Right lobe of liver (tissue), 4 donors: Measurements from ENCODE around the gene PIK3CD.

ENCODE experiments used
- POLR2A ChIP-seq: fragments of 450-650 bp; IDR thresholded peaks from one replicate; pipeline ENCODE4 v1.6.1; 2017; ENCODE audit warnings: antibody characterized with exemption, mild to moderate bottlenecking
- TF ChIP-seq, protein P1 (sequence below), 4 donors: fragments of 200-600 bp in 3 of 4; fragments of 450-650 bp in 1 of 4; IDR thresholded peaks; one replicate each; pipeline versions ENCODE4 v1.5.1 to v1.8.0; 2016 to 2022; ENCODE audit warnings: antibody characterized with exemption in 4 of 4, mild to moderate bottlenecking in 2 of 4
- donor health status: DM: no; HTN: no; CAD: no.
- donor health status: DM: no; HTN: no; CAD: no.
- donor health status: DM: no; HTN: yes; CAD: no.

DNA sequence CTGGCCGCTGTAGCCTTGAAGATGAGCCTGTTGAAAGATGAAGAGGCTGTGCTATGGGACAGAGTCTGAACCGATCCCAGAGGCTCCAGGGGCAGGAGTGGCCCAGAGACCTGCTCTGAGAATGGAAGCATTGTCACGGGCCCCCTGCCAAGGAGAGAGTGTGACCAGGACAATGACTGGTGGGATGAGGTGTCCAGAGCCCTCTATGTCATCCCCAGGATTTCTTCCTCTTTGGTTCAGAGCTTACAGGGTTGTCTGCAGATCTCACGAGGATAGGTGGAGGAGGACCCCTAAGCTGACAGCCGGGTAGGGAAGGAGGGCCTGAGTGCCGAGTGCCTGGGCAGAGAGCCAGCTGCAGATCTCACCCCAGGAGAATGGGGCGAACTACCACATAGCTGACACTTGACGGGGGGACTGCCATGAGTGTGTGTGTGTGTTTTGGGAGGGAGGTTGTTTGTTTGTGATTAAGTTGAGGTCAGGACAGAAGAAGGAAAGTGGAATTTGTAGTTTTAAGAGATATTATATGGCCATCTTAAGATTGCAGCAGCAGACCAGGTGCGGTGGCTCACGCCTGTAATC, 25.4 kb downstream of the PIK3CD start:
- TF ChIP-seq, protein P1, sequence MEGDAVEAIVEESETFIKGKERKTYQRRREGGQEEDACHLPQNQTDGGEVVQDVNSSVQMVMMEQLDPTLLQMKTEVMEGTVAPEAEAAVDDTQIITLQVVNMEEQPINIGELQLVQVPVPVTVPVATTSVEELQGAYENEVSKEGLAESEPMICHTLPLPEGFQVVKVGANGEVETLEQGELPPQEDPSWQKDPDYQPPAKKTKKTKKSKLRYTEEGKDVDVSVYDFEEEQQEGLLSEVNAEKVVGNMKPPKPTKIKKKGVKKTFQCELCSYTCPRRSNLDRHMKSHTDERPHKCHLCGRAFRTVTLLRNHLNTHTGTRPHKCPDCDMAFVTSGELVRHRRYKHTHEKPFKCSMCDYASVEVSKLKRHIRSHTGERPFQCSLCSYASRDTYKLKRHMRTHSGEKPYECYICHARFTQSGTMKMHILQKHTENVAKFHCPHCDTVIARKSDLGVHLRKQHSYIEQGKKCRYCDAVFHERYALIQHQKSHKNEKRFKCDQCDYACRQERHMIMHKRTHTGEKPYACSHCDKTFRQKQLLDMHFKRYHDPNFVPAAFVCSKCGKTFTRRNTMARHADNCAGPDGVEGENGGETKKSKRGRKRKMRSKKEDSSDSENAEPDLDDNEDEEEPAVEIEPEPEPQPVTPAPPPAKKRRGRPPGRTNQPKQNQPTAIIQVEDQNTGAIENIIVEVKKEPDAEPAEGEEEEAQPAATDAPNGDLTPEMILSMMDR (IDR thresholded peaks at IDR 0.05), result no peak
- no peak for TF ChIP-seq POLR2A
